GM23338 (cell line): ENCODE data around the gene TCAF1.

Experiments used
- CREB1 ChIP-seq: fragments of 250-450 bp; sonication (Bioruptor Pico); IDR thresholded peaks from 2 replicates; pipeline ENCODE4 v1.5.0; 2020; ENCODE audit warnings: low read depth, mild to moderate bottlenecking, moderate library complexity
- CTCF ChIP-seq, 2 experiments: fragments of 200-600 bp in 1 of 2; sonication (generic) in 1 of 2; conservative IDR thresholded peaks; 2 replicates each; pipeline versions ENCODE4 v1.5.1 to v1.6.1; 2016 to 2017; ENCODE audit warnings: antibody characterized with exemption in 2 of 2, low read depth in 2 of 2, mild to moderate bottlenecking in 2 of 2, moderate library complexity in 1 of 2
- ETS1 ChIP-seq: IDR thresholded peaks from 2 replicates; pipeline ENCODE4 v1.6.1; 2016; ENCODE audit warnings: antibody characterized with exemption
- EZH2 ChIP-seq: fragments of 200-600 bp; sonication (generic); IDR thresholded peaks from one replicate; pipeline ENCODE4 v1.8.0; 2017; ENCODE audit warnings: antibody characterized with exemption, mild to moderate bottlenecking, low read depth; ENCODE audit not compliant: unreplicated experiment
- EZH2phosphoT487 ChIP-seq: fragments of 200-600 bp; sonication (generic); IDR thresholded peaks from one replicate; pipeline ENCODE4 v1.8.1; 2018; ENCODE audit warnings: antibody characterized with exemption; ENCODE audit not compliant: unreplicated experiment
- POLR2AphosphoS5 ChIP-seq: IDR thresholded peaks from 2 replicates; pipeline ENCODE4 v1.6.1; 2016; ENCODE audit warnings: antibody characterized with exemption, low read depth
- REST ChIP-seq: IDR thresholded peaks from one replicate; pipeline ENCODE4 v1.6.1; 2018; ENCODE audit warnings: antibody characterized with exemption; ENCODE audit not compliant: unreplicated experiment
- ZNF114 ChIP-seq: fragments of 250-450 bp; sonication (Bioruptor Pico); IDR thresholded peaks from 2 replicates; pipeline ENCODE4 v1.5.0; 2020; ENCODE audit warnings: mild to moderate bottlenecking, moderate library complexity

GRCh38 chr7:143886826-143887477 is 15.0 kb downstream of the TCAF1 start:
- TF ChIP-seq EZH2phosphoT487 (no peak), CTCF (conservative IDR thresholded peaks at IDR 0.05; ENCODE audit: low read depth in 2 of 2) (no peak), REST (no peak), EZH2 (no peak), CREB1 (CRISPR knock-in tag) (no peak), ZNF114 (CRISPR knock-in tag) (no peak), ETS1 (no peak), POLR2AphosphoS5 (no peak)
